ENCODE data around the gene TNIP2. TPM values are rescaled to one million over a fixed set of nuclear protein-coding genes. Genes with fewer than 3 reads are reported as not detected.

Gene TNIP2
- total RNA-seq, 1 experiment from 2014 or later = 56.5 TPM

DNA sequence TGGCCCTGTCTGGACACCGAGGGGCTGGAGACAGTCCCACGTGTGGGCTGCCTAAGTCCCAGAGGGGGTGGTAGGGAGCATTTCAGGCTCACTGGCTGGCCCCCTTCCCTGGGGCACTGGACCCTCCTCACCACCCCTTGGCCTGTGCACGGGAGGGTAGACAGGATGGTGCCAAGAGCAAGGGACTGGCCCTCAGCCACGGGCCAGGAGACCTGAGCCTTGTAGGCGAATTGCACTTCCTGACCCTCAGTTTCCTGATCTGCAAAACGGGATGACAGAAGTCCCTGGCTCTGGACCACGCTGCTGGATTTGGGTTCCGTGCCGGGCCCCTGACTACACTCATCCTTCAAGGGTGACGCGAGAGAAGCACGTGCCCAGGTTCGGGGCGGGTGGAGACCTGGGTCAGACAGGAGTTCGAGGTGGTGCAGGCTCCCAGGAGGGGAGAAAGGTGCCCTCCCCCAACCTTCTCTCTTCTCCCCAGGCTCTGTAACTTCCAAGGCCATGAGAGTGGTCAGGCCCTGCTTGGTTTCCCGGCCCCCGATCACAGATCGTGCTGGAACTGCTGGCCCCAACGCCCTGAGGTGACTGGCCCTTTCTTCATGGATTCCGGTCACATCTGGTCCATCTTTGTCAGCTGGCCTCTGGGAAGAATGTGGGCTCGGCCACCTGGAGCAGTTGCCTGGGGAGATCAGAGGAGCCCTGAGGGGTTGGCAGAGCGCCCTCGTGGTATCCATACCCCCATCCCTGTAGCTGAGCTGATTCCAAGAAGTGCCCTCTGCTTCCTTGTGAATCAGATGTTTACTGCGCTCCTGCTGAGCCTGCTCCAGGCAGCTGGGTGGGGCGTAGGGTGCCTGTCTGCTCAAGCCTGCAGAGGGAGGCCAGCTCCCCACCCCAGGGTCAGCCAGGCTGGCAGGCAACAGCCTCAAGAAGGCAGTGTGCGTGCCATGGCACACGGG is 40.0 kb upstream of the TNIP2 start:
- Histone ChIP-seq H4K20me1 (ENCODE audit: low read length) (no peaks in the 10 kb centered on the region), H3K36me3 (ENCODE audit: low read depth, low read length) (no peaks in the 10 kb centered on the region), H3K79me2 (ENCODE audit: low read length) (no peaks in the 10 kb centered on the region), H3K27ac (ENCODE audit: low read length) (no peak overlapping the region), H3K9me2 (replicated peaks; ENCODE audit: low read length) (no peaks in the 10 kb centered on the region), H3K9ac (ENCODE audit: low read length) (no peak overlapping the region), H3K4me1 (ENCODE audit: insufficient read depth, low read length) (peaks cover 26% of the 10 kb centered on the region), H3K27me3 (ENCODE audit: low read length) (no peaks in the 10 kb centered on the region), H3K9me3 (ENCODE audit: low read length) (no peaks in the 10 kb centered on the region), H3F3A (ENCODE audit: low read length, unreplicated experiment) (no peaks in the 10 kb centered on the region), H2AFZ (ENCODE audit: low read length) (no peak overlapping the region), H3K4me2 (ENCODE audit: low read length) (0 out of 2 replicates have a peak overlapping the region, but pooled peaks have one; percentile 7), H3K4me3 (ENCODE audit: low read length) (no peak overlapping the region)
- DNase-seq (peak; percentile 58), ATAC-seq (peak; percentile 46)
- CTCF ChIA-PET = no interaction called here
- no peak for TF ChIP-seq EZH2 (IDR thresholded peaks at IDR 0.05; ENCODE audit: low read length, unreplicated experiment)
- no peak for TF ChIP-seq EZH2phosphoT487 (IDR thresholded peaks at IDR 0.05; ENCODE audit: borderline replicate concordance, low read length)
- TF ChIP-seq CTCF (conservative IDR thresholded peaks at IDR 0.05; ENCODE audit: low read depth, low read length) = no peak
- no TSS peak for BruUV-seq (replicated peaks)
- POLR2A ChIA-PET (ENCODE audit: unreplicated experiment) = interaction anchor here (0.6 kb wide), 1 partner anchor 554 kb away, joined by 4 read pairs; no protein-coding TSS in a partner anchor
- intact Hi-C loops (cut with micrococcal nuclease) = no loop called here

DNA sequence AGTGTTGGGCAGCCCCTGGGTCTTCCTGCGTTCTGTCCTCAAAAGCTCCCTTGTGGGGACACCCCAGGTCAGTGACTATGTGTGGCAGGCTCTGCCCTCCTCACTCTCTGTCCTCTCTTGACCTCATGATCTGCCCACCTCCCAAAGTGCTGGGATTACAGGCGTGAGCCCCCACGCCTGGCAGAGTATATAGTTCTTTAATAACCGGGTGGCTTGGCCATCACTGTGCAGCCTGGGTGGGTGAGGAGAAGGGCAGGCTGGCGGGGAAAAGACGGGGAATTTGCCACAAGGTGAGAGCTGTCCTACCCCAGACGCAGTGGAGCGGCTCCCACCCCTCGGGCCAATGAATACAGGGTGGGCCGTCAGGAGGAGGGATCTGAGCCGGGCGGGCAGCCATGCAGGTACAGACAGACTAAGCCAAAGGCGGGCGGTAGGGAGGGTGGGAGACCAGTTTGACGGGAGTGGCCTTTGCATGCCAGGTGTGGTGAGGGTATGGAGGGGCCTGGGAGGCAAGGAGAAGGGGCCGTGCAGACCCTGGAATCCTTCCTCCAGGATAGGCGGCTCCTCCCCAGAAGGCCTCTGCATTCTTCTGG is 39.3 kb upstream of the TNIP2 start:
- no peaks in the 10 kb centered on the region for H3K9me2 ChIP-seq (replicated peaks; ENCODE audit: low read length)
- H2AFZ ChIP-seq (ENCODE audit: low read length) = no peak overlapping the region
- intact Hi-C loops (cut with micrococcal nuclease) = no loop called here
- no TSS peak for BruUV-seq (replicated peaks)
- no peaks in the 10 kb centered on the region for H3K9me3 ChIP-seq (ENCODE audit: low read length)
- no peak overlapping the region for H3K27ac ChIP-seq (ENCODE audit: low read length)
- H3K79me2 ChIP-seq (ENCODE audit: low read length) = no peaks in the 10 kb centered on the region
- H3K4me2 ChIP-seq (ENCODE audit: low read length) = no peak overlapping the region
- no peak for TF ChIP-seq CTCF (conservative IDR thresholded peaks at IDR 0.05; ENCODE audit: low read depth, low read length)
- TF ChIP-seq EZH2 (IDR thresholded peaks at IDR 0.05; ENCODE audit: low read length, unreplicated experiment) = no peak
- TF ChIP-seq EZH2phosphoT487 (IDR thresholded peaks at IDR 0.05; ENCODE audit: borderline replicate concordance, low read length) = no peak
- H3F3A ChIP-seq (ENCODE audit: low read length, unreplicated experiment) = no peaks in the 10 kb centered on the region
- H3K27me3 ChIP-seq (ENCODE audit: low read length) = no peaks in the 10 kb centered on the region
- no peak overlapping the region for H3K9ac ChIP-seq (ENCODE audit: low read length)
- H3K4me3 ChIP-seq (ENCODE audit: low read length) = no peak overlapping the region
- POLR2A ChIA-PET (ENCODE audit: unreplicated experiment) = no interaction called here
- CTCF ChIA-PET = no interaction called here
- DNase-seq = no peak
- peaks cover 26% of the 10 kb centered on the region for H3K4me1 ChIP-seq (ENCODE audit: insufficient read depth, low read length)
- H4K20me1 ChIP-seq (ENCODE audit: low read length) = no peaks in the 10 kb centered on the region
- H3K36me3 ChIP-seq (ENCODE audit: low read depth, low read length) = no peaks in the 10 kb centered on the region
- ATAC-seq = no peak
